ENCODE results near the gene AKT1.
A peak's percentile ranks its signal among the peaks of the same experiment; 100 is the strongest.

AKT1 gene

GRCh38 chr14:104798300-104799243 is 3.0 kb upstream of the AKT1 start:
- no peak for DNase-seq

DNA sequence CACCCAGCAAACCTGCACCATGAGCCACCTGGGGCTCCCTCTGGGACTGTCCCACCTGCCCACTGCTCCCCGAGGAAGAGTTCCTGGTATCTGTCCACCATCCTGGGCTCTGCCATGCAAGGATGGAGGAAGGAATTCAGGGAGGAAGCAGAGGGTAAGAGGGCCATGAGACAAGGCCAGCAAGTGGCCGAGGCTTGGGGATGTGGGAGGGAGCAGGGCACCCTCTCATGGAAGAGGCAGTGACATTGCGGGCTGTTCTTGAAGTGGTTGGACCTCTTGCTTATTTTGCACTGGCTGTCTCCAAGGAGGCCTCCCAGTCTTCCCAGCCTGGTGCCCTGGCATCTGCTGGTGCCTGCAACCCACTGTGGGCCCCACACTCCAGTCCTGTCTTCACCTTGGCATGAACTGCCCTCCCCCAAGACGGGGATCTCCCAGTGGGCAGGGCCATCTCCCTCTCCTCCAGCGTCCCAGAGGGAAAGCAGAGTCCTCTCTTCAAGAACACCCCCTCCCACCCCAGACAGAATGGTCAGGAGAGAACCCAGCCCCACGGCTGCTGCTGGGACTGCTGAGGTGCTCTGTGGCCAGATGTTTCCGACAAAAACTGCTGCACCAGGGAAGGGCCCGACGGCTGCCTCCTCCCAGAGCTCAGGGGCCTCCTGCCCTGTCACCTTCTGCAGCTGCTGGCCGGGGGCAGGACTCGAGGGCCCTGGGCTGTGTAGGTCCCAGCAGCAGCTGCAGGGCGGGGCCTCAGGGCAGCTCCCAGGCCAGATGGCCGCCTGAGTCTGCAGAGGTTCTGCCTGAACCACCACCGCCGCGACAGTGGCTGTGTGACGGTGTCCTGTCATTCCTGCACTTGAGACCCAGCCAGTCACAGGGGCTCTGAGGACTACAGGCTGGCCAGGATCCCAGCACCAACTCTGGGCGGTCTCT is 1.8 kb upstream of the AKT1 start:
- no peak for DNase-seq

GRCh38 chr14:104796687-104797081 is 1.1 kb upstream of the AKT1 start:
- DNase-seq: no peak

- peak; percentile 55 for DNase-seq
These were observed 486 bp upstream of the AKT1 start for GRCh38 chr14:104795781-104796686.

- no peak for DNase-seq
These were observed 936 bp downstream of the AKT1 start for GRCh38 chr14:104794631-104794992.

DNA sequence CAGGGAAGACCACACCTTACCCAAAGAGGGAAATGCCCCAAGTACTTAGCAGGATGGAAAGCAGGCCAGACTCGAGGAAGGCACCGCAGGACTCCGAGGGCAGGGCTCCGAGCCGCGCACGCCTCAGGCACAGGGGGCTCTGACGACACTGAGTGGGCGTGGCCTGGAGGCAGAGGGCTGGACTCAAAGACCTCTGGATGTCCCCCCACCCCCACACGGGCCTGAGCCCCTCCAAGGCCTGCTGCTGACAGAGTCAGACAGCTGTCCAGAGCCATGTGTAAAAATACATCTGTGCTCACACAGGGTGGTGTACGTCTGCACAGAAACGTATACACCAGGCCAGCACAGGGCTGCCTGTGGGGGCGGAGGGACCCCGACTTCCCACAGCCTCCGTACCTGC is 1.4 kb downstream of the AKT1 start:
- peak; percentile 27 for DNase-seq

DNA sequence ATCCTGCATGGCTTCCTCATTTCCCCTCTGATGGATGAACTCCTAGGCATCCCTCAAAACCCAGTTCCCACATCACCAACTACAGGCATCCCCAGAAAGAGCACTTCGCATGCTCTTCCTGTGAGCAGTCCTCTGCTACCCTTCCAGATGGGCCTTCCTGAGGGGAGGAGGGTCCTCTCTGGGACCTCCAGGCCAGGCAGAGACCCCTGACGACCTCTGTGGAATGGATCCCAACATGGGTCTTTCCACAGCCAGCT is 1.9 kb downstream of the AKT1 start:
- DNase-seq: no peak

DNA sequence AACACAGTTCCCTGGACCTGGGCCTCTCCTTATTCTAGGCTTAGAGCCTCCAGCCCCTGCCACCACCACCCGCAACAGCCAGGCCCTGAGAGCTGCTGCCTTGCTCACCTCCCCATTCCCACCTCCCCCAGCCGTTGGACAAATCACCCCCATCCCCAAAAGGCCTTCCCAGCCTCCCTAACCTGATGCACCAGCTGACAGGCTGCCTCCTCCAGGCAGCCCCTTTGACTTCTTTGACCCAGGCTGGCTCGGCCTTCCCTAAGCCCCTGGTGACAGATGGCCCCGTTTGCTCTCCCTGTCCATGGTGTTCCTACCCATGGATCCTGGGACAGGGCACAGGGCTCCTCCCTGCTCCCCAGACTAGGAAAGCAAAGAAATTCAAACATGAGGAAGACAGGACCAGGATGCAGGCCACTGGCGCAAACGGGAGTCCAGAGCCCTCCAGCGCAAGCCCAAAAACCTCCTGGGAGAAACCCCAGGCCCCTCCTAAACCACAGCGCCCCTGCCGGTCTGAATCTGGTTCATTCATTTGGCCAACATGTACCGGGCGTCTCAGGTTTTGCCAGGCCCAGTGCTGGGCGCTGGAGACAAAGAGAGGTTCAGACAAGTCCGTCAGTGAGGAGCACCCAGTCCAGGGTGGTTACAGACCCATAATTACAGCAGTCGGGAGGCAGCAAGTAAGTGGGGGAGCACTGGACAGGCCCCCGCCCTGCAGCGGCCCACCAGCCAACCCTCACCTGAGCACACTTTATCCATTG is 2.4 kb downstream of the AKT1 start:
- no peak for DNase-seq

DNA sequence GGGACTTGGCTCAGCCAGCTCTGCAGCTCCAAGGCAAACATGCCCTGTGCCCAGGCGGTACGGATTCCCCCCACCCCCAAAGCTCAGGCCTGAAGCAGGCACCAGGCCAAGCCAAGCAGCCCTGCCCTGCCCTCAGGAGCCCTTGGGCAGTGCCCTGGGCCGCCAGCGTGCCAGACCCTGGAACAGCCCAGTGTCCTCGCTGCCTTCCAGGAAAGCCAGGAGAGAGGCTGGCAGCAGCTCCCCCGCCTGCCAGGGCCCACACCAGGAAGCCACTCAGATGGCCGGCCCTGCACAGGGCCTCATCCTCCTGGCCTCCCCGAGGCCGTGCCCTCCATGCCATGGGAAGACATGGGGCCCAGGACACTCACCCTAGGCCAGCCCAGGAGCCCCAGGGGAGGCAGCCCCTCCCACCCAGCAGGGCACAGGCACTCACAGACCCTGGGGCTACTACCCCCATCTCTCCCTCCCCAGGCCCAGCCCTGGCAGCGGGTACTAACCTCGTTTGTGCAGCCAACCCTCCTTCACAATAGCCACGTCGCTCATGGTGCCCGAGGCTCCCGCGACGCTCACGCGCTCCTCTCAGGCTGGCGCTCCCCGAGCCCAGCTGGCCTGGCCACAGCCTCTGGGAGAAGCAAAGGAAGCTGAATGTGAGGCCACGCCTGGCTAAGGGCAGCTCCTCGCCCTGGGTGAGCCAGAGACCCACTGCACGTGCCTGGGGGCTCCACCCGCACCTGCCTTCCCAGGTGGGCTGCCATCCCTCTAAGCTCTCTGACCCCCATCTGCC is 3.3 kb downstream of the AKT1 start:
- no peak for DNase-seq

GRCh38 chr14:104791425-104791824 is 4.1 kb downstream of the AKT1 start:
- DNase-seq: no peak

DNA sequence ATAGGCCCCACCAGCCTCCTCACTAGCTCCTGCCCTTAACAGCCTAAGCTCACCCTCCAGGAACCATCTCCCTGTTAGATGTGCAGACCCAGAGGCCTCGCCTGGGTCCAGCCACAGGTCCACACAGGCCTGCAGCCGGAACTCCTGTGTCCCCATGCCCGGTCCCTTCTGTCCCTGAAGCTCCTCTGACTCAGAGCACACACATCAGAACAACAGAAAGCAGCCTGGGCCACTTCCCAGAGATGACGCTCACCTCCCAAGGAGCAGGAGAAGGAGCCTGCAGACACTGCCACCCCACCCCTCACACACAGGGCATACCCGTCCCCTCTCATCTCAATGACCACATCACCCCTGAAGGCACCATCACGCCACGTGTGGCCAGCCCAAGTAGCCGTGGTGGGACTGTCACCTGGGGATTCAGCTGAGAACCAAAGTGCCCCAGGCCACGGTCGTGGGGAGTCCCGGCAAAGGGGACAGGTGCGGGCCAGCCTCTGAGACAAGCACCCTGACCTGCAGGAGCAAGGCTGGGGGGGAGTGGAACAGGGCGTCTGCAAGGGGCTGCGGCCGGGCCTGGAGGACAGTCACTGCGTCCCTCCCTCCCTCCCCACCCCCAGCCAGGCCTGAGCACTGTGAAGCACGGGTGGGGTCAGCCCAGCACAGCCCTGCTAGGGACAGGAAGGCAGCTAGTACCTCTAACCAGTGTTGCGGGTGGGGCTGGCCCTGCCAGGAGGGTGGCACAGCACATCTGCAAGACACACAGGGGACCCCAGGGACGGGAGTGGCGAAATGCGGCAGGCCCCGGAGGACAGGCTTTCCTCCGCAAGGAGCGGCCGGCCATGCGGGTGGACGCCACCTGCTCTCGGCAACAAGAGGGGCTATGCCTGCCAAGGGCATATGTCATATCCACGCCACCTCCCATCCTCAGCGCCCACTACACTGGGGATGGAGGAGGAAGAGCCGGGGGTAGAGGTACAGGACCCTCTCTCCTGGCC is 5.5 kb downstream of the AKT1 start:
- DNase-seq: no peak

- no peak for DNase-seq
These were observed 6.5 kb downstream of the AKT1 start for GRCh38 chr14:104788873-104789663.

DNA sequence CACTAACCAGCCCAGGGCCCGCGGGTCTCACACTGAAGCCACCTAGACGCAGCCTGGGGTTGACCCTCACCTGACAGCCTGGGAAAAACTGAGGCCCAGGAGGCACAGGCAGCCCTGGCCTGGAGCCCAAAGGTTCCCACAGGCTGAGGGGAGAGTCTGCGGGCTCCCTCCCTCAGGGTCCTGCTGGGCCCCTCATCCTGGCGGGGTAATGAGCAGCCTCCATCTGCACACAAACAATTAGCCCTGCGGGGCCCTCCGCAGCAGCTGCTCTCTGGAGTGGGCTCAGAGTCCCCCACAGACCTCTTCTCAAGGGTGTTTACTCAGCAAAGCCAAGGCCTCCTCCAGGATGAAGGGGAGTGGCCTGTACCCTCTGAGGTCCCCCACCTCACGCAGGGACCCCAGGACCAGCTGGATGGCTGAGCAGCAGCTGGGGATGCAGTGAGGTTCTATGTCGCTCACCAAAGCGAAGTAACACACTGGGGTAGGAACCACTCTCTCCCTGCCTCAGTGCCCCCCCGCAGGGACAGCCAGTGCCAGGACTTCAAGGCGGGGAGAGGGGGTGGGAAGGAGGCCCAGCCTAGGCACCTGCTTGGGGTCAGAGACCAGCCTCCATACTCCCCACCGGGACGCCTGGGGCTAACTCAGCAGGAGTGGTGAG is 7.3 kb downstream of the AKT1 start:
- no peak for DNase-seq

DNA sequence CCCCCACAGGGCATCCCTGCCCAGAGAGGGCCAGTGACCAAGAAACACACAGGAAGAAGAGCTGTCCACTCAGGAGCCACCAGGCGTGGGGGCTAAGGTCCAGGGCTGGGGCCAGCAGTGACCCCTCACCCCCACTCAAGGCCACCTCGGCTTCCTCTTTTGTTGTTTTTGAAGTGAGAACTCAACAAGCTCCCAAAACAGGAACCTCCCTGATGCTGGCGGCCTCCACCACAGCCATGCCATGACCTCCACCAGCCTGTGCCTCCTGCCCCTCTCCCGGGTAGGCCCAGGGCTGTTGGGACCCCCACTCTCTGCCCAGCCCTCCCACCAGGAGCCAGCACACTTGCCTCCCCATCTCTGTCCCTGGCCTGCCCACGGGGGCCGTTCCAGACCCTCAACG is 7.8 kb downstream of the AKT1 start:
- no peak for DNase-seq

- DNase-seq: no peak
These were observed 8.5 kb downstream of the AKT1 start for GRCh38 chr14:104786726-104787675.

DNA sequence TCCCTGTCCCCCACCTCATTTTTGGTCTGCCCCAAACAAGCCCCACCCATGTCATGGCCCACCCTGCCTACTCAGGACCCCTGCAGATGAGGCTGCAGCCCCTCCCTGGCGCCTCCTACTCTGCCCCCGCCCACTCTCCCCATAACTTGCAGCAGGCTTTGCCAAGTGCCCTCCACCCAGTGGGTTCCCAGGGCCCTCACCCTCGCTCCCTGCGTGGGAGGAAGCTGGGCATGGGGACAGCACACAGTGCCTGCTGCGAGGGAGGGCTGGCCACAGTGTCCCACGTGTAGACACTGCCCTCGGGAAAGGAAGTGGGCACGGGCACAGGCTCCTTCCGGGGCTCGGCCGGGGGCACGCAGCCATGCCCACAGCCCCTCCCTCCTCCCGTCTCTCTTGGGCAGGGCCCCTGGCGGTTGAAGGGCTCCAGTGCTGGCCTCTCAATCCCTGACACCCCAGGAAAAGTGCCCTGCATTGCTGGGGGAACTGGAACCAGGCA is 9.4 kb downstream of the AKT1 start:
- DNase-seq: peak; percentile 29

- DNase-seq: no peak
These were observed 9.9 kb downstream of the AKT1 start for GRCh38 chr14:104785708-104786080.
